Activated gamma-delta T cell treated with Interleukin-2 at 50 U/mL for 16 hours (primary cell): ENCODE measurements around the gene SH3RF3.

Experiments
- DNase-seq: peaks from one replicate; pipeline ENCODE4 v3.0.0-alpha.2; 2020

SH3RF3 gene

GRCh38 chr2:109246176-109246575, 117.2 kb downstream of the SH3RF3 start:
- no peak for DNase-seq

GRCh38 chr2:109246616-109247015, 117.6 kb downstream of the SH3RF3 start:
- no peak for DNase-seq

GRCh38 chr2:109247340-109247739, 118.3 kb downstream of the SH3RF3 start:
- no peak for DNase-seq

- no peak for DNase-seq
Observed at GRCh38 chr2:109247812-109248211, 118.8 kb downstream of the SH3RF3 start.

- DNase-seq: no peak
Observed at GRCh38 chr2:109248590-109248989, 119.6 kb downstream of the SH3RF3 start.

GRCh38 chr2:109253217-109253616, 124.2 kb downstream of the SH3RF3 start:
- no peak for DNase-seq

GRCh38 chr2:109254174-109254904, 125.3 kb downstream of the SH3RF3 start:
- no peak for DNase-seq

GRCh38 chr2:109255654-109256053, 126.6 kb downstream of the SH3RF3 start:
- no peak for DNase-seq

- DNase-seq: no peak
Observed at GRCh38 chr2:109256111-109256510, 127.1 kb downstream of the SH3RF3 start.

GRCh38 chr2:109256921-109257320, 127.9 kb downstream of the SH3RF3 start:
- DNase-seq: no peak

GRCh38 chr2:109257653-109258052, 128.6 kb downstream of the SH3RF3 start:
- no peak for DNase-seq

GRCh38 chr2:109258376-109258775, 129.4 kb downstream of the SH3RF3 start:
- DNase-seq: no peak

GRCh38 chr2:109258905-109259540, 130.0 kb downstream of the SH3RF3 start:
- no peak for DNase-seq

- DNase-seq: no peak
Observed at GRCh38 chr2:109259671-109260070, 130.7 kb downstream of the SH3RF3 start.

GRCh38 chr2:109260116-109260855, 131.3 kb downstream of the SH3RF3 start:
- no peak for DNase-seq

- DNase-seq: no peak
Observed at GRCh38 chr2:109260886-109261700, 132.1 kb downstream of the SH3RF3 start.

- no peak for DNase-seq
Observed at GRCh38 chr2:109261906-109262631, 133.1 kb downstream of the SH3RF3 start.

GRCh38 chr2:109264595-109265328, 135.8 kb downstream of the SH3RF3 start:
- no peak for DNase-seq

- no peak for DNase-seq
Observed at GRCh38 chr2:109265369-109265768, 136.4 kb downstream of the SH3RF3 start.

GRCh38 chr2:109265953-109266352, 136.9 kb downstream of the SH3RF3 start:
- DNase-seq: no peak

GRCh38 chr2:109266496-109266895, 137.5 kb downstream of the SH3RF3 start:
- DNase-seq: no peak
